ENCODE data around the gene SPATA9. TPM values are rescaled to one million over a fixed set of nuclear protein-coding genes. Genes with fewer than 3 reads are reported as not detected.
"Not testable (repeated sequence)": the region's sequence is repeated elsewhere in the genome, so short reads cannot be mapped to it uniquely, and the experiment has no call there.

Gene SPATA9
- total RNA-seq, 1 donor from 2014 or later: 0.67 TPM

- H3K4me1 Mint-ChIP-seq (ENCODE audit: low read depth): peaks cover 24% of the 10 kb centered on the region
- no peaks in the 10 kb centered on the region for H3K27me3 Mint-ChIP-seq (ENCODE audit: low read depth)
- no peaks in the 10 kb centered on the region for H3K9me3 Mint-ChIP-seq (ENCODE audit: low read depth)
- no peak overlapping the region for H3K4me3 Mint-ChIP-seq (ENCODE audit: unreplicated experiment)
- no peak for TF ChIP-seq CTCF (IDR thresholded peaks at IDR 0.05)
- H3K27ac Mint-ChIP-seq (ENCODE audit: unreplicated experiment): no peak overlapping the region
- DNase-seq (ENCODE audit: low spot score): no peak
- H3K36me3 Mint-ChIP-seq (ENCODE audit: low read depth): peaks cover 6% of the 10 kb centered on the region
Observed at GRCh38 chr5:95709967-95710650, 27.3 kb upstream of the SPATA9 start.

GRCh38 chr5:95708876-95709275 lies 26.1 kb upstream of the SPATA9 start:
- H3K4me1 Mint-ChIP-seq (ENCODE audit: low read depth): peaks cover 21% of the 10 kb centered on the region
- H3K4me3 Mint-ChIP-seq (ENCODE audit: unreplicated experiment): no peak overlapping the region
- no peaks in the 10 kb centered on the region for H3K9me3 Mint-ChIP-seq (ENCODE audit: low read depth)
- DNase-seq (ENCODE audit: low spot score): no peak
- no peaks in the 10 kb centered on the region for H3K27me3 Mint-ChIP-seq (ENCODE audit: low read depth)
- peaks cover 1% of the 10 kb centered on the region for H3K36me3 Mint-ChIP-seq (ENCODE audit: low read depth)
- no peak for TF ChIP-seq CTCF (IDR thresholded peaks at IDR 0.05)
- no peak overlapping the region for H3K27ac Mint-ChIP-seq (ENCODE audit: unreplicated experiment)

GRCh38 chr5:95707534-95708188 lies 24.9 kb upstream of the SPATA9 start:
- H3K36me3 Mint-ChIP-seq (ENCODE audit: low read depth); DNase-seq (ENCODE audit: low spot score); H3K27me3 Mint-ChIP-seq (ENCODE audit: low read depth); H3K9me3 Mint-ChIP-seq (ENCODE audit: low read depth); H3K27ac Mint-ChIP-seq (ENCODE audit: unreplicated experiment); H3K4me3 Mint-ChIP-seq (ENCODE audit: unreplicated experiment): not testable (repeated sequence)
- H3K4me1 Mint-ChIP-seq (ENCODE audit: low read depth): peaks cover 18% of the 10 kb centered on the region

- H3K27ac Mint-ChIP-seq (ENCODE audit: unreplicated experiment): no peak overlapping the region
- no peak overlapping the region for H3K4me3 Mint-ChIP-seq (ENCODE audit: unreplicated experiment)
Observed at GRCh38 chr5:95707055-95707454, 24.3 kb upstream of the SPATA9 start.

GRCh38 chr5:95706196-95706595 lies 23.4 kb upstream of the SPATA9 start:
- not testable (repeated sequence) for H3K9me3 Mint-ChIP-seq (ENCODE audit: low read depth); H3K27me3 Mint-ChIP-seq (ENCODE audit: low read depth); H3K4me1 Mint-ChIP-seq (ENCODE audit: low read depth); H3K27ac Mint-ChIP-seq (ENCODE audit: unreplicated experiment); H3K36me3 Mint-ChIP-seq (ENCODE audit: low read depth); H3K4me3 Mint-ChIP-seq (ENCODE audit: unreplicated experiment); DNase-seq (ENCODE audit: low spot score)

More at GRCh38 chr5:95707055-95707454, 24.3 kb upstream of the SPATA9 start:
- no peak for TF ChIP-seq CTCF (IDR thresholded peaks at IDR 0.05)
- H3K27me3 Mint-ChIP-seq (ENCODE audit: low read depth): no peaks in the 10 kb centered on the region
- DNase-seq (ENCODE audit: low spot score): no peak
- peaks cover 12% of the 10 kb centered on the region for H3K4me1 Mint-ChIP-seq (ENCODE audit: low read depth)
- peaks cover 1% of the 10 kb centered on the region for H3K36me3 Mint-ChIP-seq (ENCODE audit: low read depth)
- no peaks in the 10 kb centered on the region for H3K9me3 Mint-ChIP-seq (ENCODE audit: low read depth)

GRCh38 chr5:95704150-95704549 lies 21.4 kb upstream of the SPATA9 start:
- Mint-ChIP-seq H3K27ac (ENCODE audit: unreplicated experiment) (no peak overlapping the region), H3K4me1 (ENCODE audit: low read depth) (peaks cover 7% of the 10 kb centered on the region), H3K27me3 (ENCODE audit: low read depth) (no peaks in the 10 kb centered on the region), H3K9me3 (ENCODE audit: low read depth) (no peaks in the 10 kb centered on the region), H3K36me3 (ENCODE audit: low read depth) (peaks cover 1% of the 10 kb centered on the region), H3K4me3 (ENCODE audit: unreplicated experiment) (no peak overlapping the region)
- no peak for TF ChIP-seq CTCF (IDR thresholded peaks at IDR 0.05)
- no peak for DNase-seq (ENCODE audit: low spot score)

Measured in chondrocyte (in vitro differentiated cells).